Measurements from ENCODE around the gene MLEC.

MLEC gene

GRCh38 chr12:120712610-120713009 lies 25.7 kb downstream of the MLEC start:
- H3K36me3 ChIP-seq (ENCODE audit: insufficient read depth, low read length), result peaks cover 11% of the 10 kb centered on the region
- H3K9ac ChIP-seq (ENCODE audit: low read depth, low read length), result no peak overlapping the region
- no peaks in the 10 kb centered on the region for H3K9me3 ChIP-seq (ENCODE audit: control insufficient read depth, insufficient read depth, low read length)
- H3K4me1 ChIP-seq (ENCODE audit: insufficient read depth, low read length), result peaks cover 6% of the 10 kb centered on the region; the same call in 1 of the 2 replicates

DNA sequence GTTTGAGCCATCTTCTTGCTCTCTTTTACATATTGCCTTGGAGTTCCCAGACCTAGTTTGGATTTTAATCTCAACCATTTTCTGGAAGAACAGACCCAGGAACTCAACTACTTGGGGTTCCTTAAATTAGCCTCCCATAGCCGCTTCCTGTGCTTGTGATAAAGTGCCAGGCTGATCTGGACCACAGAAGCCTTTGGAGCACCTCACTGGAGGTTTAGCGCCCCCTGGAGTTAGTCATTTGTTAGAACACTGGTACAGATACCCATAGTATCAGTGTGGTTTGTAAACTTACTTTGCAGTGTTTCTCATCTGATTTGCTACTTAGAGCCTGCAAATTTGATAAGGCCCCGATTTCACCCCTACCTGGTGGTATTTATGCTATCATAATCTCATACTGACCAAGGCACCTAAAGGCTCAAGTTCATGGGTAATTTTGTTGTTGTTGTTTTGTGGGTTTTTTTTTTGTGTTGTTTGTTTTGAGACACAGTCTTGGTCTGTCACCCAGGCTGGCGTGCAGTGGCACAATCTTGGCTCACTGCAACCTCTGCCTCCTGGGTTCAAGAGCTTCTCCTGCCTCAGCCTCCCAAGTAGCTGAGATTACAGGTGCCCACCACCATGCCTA lies 27.0 kb downstream of the MLEC start:
- no peak overlapping the region for H3K9ac ChIP-seq (ENCODE audit: low read depth, low read length)
- peaks cover 17% of the 10 kb centered on the region for H3K36me3 ChIP-seq (ENCODE audit: insufficient read depth, low read length)
- no peaks in the 10 kb centered on the region for H3K9me3 ChIP-seq (ENCODE audit: control insufficient read depth, insufficient read depth, low read length)
- H3K4me1 ChIP-seq (ENCODE audit: insufficient read depth, low read length), result peaks cover 6% of the 10 kb centered on the region; the same call in 1 of the 2 replicates

GRCh38 chr12:120718055-120718454 lies 31.1 kb downstream of the MLEC start:
- H3K9me3 ChIP-seq (ENCODE audit: control insufficient read depth, insufficient read depth, low read length), result no peaks in the 10 kb centered on the region
- peaks cover 35% of the 10 kb centered on the region for H3K36me3 ChIP-seq (ENCODE audit: insufficient read depth, low read length)
- no peak overlapping the region for H3K9ac ChIP-seq (ENCODE audit: low read depth, low read length)
- no peaks in the 10 kb centered on the region for H3K4me1 ChIP-seq (ENCODE audit: insufficient read depth, low read length)

GRCh38 chr12:120719072-120719471 lies 32.1 kb downstream of the MLEC start:
- Histone ChIP-seq H3K9me3 (ENCODE audit: control insufficient read depth, insufficient read depth, low read length) (no peaks in the 10 kb centered on the region), H3K4me1 (ENCODE audit: insufficient read depth, low read length) (no peaks in the 10 kb centered on the region), H3K36me3 (ENCODE audit: insufficient read depth, low read length) (peaks cover 35% of the 10 kb centered on the region), H3K9ac (ENCODE audit: low read depth, low read length) (no peak overlapping the region)

GRCh38 chr12:120719496-120720233 lies 32.7 kb downstream of the MLEC start:
- H3K9ac ChIP-seq (ENCODE audit: low read depth, low read length), result no peak overlapping the region
- H3K36me3 ChIP-seq (ENCODE audit: insufficient read depth, low read length), result peaks cover 30% of the 10 kb centered on the region
- no peaks in the 10 kb centered on the region for H3K9me3 ChIP-seq (ENCODE audit: control insufficient read depth, insufficient read depth, low read length)
- H3K4me1 ChIP-seq (ENCODE audit: insufficient read depth, low read length), result no peaks in the 10 kb centered on the region

DNA sequence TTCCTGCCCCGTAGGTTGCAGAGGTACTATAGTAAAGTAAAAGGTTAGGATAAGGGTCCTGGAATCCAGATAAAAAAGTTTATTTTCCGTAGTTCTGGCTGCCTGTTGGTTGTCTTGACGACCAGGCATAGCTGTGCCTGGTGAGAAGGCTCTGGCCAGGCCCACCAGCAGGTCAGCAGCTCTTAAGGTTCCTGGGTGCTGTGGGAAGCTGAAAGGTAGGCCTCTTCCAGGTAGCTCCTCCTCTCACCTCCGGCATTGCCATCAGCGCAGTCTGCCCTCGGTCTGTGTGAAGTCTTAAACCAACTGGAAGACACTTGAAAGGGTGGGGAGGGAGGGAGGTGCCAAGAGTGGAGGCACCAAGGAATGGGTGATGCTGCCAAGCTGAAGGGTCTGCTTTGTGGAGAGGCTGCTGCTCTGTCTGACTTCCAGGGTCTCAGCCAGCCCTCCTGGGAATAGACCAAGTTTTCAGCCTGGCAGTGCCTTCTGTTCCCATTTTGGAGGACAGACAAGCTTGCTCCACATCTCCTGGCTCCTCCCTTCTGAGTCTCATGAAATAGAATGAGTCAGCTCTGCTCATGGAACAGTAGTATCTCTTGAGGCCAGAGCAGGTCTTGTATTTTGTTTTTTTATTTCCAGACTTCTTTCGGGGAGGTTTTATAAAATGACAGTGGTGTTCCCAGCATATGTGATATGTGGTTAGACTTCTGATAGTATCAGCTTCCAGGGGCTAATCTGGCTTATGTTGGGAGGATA lies 33.5 kb downstream of the MLEC start:
- no peaks in the 10 kb centered on the region for H3K9me3 ChIP-seq (ENCODE audit: control insufficient read depth, insufficient read depth, low read length)
- peaks cover 30% of the 10 kb centered on the region for H3K36me3 ChIP-seq (ENCODE audit: insufficient read depth, low read length)

DNA sequence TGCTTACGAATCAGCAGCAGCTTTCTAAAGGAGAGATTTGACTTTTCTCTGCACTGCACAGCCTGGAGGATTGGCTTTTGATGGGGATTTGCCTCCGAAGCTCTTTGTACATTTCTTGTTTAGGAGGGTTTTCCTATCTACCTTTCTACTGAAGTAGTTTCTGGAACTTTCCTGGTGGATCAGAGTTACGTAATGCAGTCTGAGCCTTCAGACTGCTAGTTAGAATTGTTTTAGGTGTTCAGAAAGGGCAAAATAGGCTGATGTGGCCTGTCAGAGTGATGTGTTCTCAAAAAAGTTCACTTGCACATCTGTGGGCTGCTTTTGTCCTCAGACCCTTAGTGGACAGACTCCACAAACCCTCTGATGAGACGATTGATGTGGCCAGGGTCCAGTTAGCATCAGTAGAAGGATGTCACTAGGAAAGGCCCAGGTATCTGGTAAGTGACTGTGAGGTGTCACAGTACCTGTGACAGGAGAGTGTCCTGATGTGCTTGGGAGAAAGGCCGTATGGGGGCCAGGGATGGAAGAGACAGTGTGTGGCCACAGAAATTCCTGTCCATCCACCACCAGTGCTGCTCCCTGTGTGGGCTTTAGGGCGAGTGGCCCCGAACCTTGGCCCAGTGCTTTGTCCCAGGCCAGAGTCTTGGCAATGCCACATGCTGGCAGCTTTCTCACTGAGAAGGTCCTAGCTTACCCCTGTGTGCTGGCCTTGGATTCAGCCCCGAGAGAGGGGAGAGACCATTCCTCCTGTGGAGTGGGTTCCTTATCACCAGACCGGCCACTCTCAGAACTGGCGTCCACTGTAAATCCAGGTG lies 34.2 kb downstream of the MLEC start:
- H3K9ac ChIP-seq (ENCODE audit: low read depth, low read length), result no peak overlapping the region
- no peaks in the 10 kb centered on the region for H3K9me3 ChIP-seq (ENCODE audit: control insufficient read depth, insufficient read depth, low read length)
- peaks cover under 1% of the 10 kb centered on the region; the same call in 1 of the 2 replicates for H3K4me1 ChIP-seq (ENCODE audit: insufficient read depth, low read length)
- peaks cover 30% of the 10 kb centered on the region for H3K36me3 ChIP-seq (ENCODE audit: insufficient read depth, low read length)

More for the DNA sequence above, 33.5 kb downstream of the MLEC start:
- no peaks in the 10 kb centered on the region for H3K4me1 ChIP-seq (ENCODE audit: insufficient read depth, low read length)
- H3K9ac ChIP-seq (ENCODE audit: low read depth, low read length), result no peak overlapping the region

DNA sequence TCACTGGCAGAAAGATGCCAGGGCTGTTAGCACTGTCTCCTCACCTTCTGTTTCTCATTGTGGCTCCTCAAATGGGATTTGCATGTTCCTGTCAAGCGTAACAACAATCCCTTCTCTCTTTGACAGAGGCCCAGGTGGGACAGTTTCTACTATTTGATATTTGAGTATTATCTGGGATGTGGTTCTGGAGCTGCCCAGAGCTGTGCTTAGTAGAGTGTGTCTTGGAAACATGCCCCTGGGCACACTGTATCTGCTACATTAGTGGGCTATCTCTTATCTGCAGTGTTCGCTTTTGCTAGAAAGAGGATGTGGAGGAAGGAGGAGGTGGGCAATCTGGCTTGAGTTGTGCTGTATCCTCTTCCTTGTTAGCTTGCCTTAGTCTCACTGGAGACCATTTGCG lies 34.9 kb downstream of the MLEC start:
- Histone ChIP-seq H3K4me1 (ENCODE audit: insufficient read depth, low read length) (peaks cover 4% of the 10 kb centered on the region; the same call in 1 of the 2 replicates), H3K9ac (ENCODE audit: low read depth, low read length) (no peak overlapping the region), H3K36me3 (ENCODE audit: insufficient read depth, low read length) (peaks cover 27% of the 10 kb centered on the region), H3K9me3 (ENCODE audit: control insufficient read depth, insufficient read depth, low read length) (no peaks in the 10 kb centered on the region)

GRCh38 chr12:120722784-120723183 lies 35.8 kb downstream of the MLEC start:
- no peak overlapping the region for H3K9ac ChIP-seq (ENCODE audit: low read depth, low read length)
- H3K9me3 ChIP-seq (ENCODE audit: control insufficient read depth, insufficient read depth, low read length), result no peaks in the 10 kb centered on the region
- peaks cover 24% of the 10 kb centered on the region for H3K36me3 ChIP-seq (ENCODE audit: insufficient read depth, low read length)
- H3K4me1 ChIP-seq (ENCODE audit: insufficient read depth, low read length), result peaks cover 4% of the 10 kb centered on the region; the same call in 1 of the 2 replicates

GRCh38 chr12:120724720-120725119 lies 37.8 kb downstream of the MLEC start:
- H3K9ac ChIP-seq (ENCODE audit: low read depth, low read length), result no peak overlapping the region
- peaks cover 10% of the 10 kb centered on the region for H3K36me3 ChIP-seq (ENCODE audit: insufficient read depth, low read length)
- no peaks in the 10 kb centered on the region for H3K9me3 ChIP-seq (ENCODE audit: control insufficient read depth, insufficient read depth, low read length)
- peaks cover 4% of the 10 kb centered on the region; the same call in 1 of the 2 replicates for H3K4me1 ChIP-seq (ENCODE audit: insufficient read depth, low read length)

- H3K4me1 ChIP-seq (ENCODE audit: insufficient read depth, low read length), result peaks cover 4% of the 10 kb centered on the region; the same call in 1 of the 2 replicates
- H3K9me3 ChIP-seq (ENCODE audit: control insufficient read depth, insufficient read depth, low read length), result no peaks in the 10 kb centered on the region
- H3K9ac ChIP-seq (ENCODE audit: low read depth, low read length), result peak overlapping the region; percentile 86; the same call in 1 of the 2 replicates
- H3K36me3 ChIP-seq (ENCODE audit: insufficient read depth, low read length), result peaks cover 7% of the 10 kb centered on the region
These were observed 38.3 kb downstream of the MLEC start for GRCh38 chr12:120725151-120725658.

DNA sequence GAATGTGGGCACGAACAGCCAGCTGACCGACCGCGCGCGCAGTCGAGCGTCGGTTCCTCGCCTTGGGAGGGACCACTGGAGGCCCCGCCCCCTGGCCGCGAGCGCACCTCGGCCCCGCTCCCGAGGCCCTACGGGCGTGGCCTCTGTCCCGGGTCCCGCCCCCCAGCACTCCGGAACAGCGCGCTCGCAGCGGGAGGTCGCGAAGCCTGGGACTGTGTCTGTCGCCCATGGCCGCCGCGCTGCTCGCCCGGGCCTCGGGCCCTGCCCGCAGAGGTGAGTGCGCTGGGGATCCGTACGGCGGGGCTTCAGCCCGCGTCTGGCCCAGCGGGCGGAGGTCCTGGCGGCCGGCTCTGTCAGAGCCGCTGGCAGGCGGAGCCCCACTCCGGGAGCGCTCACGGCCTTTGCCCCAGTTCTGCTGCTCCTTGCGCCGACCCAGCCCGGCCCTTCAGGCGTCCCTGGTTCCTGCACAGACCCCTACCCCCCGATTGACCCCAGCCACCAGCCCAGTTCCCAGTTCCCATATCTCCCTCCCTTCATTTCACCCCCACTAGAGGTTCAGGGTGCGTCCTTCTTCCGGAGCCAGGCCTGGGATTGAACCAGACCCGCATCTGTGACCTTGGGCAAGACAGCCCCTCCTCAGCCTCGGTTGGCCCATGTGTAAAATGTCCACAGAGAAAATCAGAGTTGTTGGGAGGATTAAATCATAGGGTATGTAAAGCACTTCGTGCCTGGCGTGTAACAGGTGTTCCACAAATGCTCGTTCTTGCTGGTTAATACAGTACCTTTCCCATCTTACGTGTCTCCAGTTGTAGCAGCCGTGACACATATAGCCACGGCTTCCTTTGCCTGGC lies 38.9 kb downstream of the MLEC start, which contains the start of gene ACADS:
ACADS (plus strand) TSS at position 168 of the 851 bp plus-strand sequence; CDS start at position 228, 60 bp downstream.
- Histone ChIP-seq H3K9ac (ENCODE audit: low read depth, low read length) (peak within 1 kb of the TSS; percentile 86), H3K4me1 (ENCODE audit: insufficient read depth, low read length) (peaks cover 4% of the 10 kb centered on the region; the same call in 1 of the 2 replicates), H3K9me3 (ENCODE audit: control insufficient read depth, insufficient read depth, low read length) (no peaks in the 10 kb centered on the region), H3K36me3 (ENCODE audit: insufficient read depth, low read length) (peaks cover 7% of the 10 kb centered on the region)

- H3K4me1 ChIP-seq (ENCODE audit: insufficient read depth, low read length), result peaks cover 4% of the 10 kb centered on the region; the same call in 1 of the 2 replicates
- peak overlapping the region; percentile 86; the same call in 1 of the 2 replicates for H3K9ac ChIP-seq (ENCODE audit: low read depth, low read length)
- peaks cover 4% of the 10 kb centered on the region for H3K36me3 ChIP-seq (ENCODE audit: insufficient read depth, low read length)
These were observed 39.5 kb downstream of the MLEC start for GRCh38 chr12:120726510-120726793.

More at GRCh38 chr12:120726510-120726793, 39.5 kb downstream of the MLEC start:
- no peaks in the 10 kb centered on the region for H3K9me3 ChIP-seq (ENCODE audit: control insufficient read depth, insufficient read depth, low read length)

All from ES-I3 (cell line).